MM.1S (cell line): ENCODE data around the gene RAB6B.

Source experiments
- DNase-seq: peaks from one replicate; pipeline ENCODE4 v3.0.0-alpha.2; 2015
- H2AFZ ChIP-seq: fragments of 300-600 bp; sonication (generic); 2 replicates; pipeline ENCODE4 v1.6.0; 2016; ENCODE audit warnings: antibody characterized with exemption, low read length
- H3F3A ChIP-seq: fragments of 300-600 bp; sonication (generic); 2 replicates; pipeline ENCODE4 v1.6.1; 2016; ENCODE audit warnings: mild to moderate bottlenecking, antibody characterized with exemption, low read length, moderate library complexity, mixed read lengths; ENCODE audit not compliant: insufficient read depth
- H3K27ac ChIP-seq: fragments of 300-600 bp; sonication (generic); 2 replicates; pipeline ENCODE4 v1.5.1; 2016; ENCODE audit warnings: mild to moderate bottlenecking, low read length
- H3K27me3 ChIP-seq: fragments of 300-600 bp; sonication (generic); replicated peaks from 2 replicates; pipeline ENCODE4 v1.6.0; 2016; ENCODE audit warnings: low read length; ENCODE audit not compliant: insufficient read depth
- H3K36me3 ChIP-seq: fragments of 300-600 bp; sonication (generic); replicated peaks from 2 replicates; pipeline ENCODE4 v1.6.1; 2016; ENCODE audit warnings: mild to moderate bottlenecking, low read length, mixed read lengths; ENCODE audit not compliant: insufficient read depth
- H3K4me1 ChIP-seq: fragments of 300-600 bp; sonication (generic); 2 replicates; pipeline ENCODE4 v1.6.1; 2016; ENCODE audit warnings: low read length, mixed read lengths
- H3K4me2 ChIP-seq: fragments of 300-600 bp; sonication (generic); 2 replicates; pipeline ENCODE4 v1.6.0; 2016; ENCODE audit warnings: low read depth, low read length
- H3K4me3 ChIP-seq: fragments of 300-600 bp; sonication (generic); 2 replicates; pipeline ENCODE4 v1.5.1; 2016; ENCODE audit warnings: low read length, mixed read lengths
- H3K79me2 ChIP-seq: fragments of 300-600 bp; sonication (generic); 2 replicates; pipeline ENCODE4 v1.6.1; 2016; ENCODE audit warnings: mixed run types, low read length, mixed read lengths
- H3K9ac ChIP-seq: fragments of 300-600 bp; sonication (generic); 2 replicates; pipeline ENCODE4 v1.6.1; 2016; ENCODE audit warnings: low read length, mixed read lengths
- H3K9me2 ChIP-seq: fragments of 300-600 bp; sonication (generic); replicated peaks from 2 replicates; pipeline ENCODE4 v1.6.1; 2016; ENCODE audit warnings: mild to moderate bottlenecking, low read length, mixed read lengths; ENCODE audit not compliant: insufficient read depth
- H3K9me3 ChIP-seq: fragments of 300-600 bp; sonication (generic); replicated peaks from 2 replicates; pipeline ENCODE4 v1.6.1; 2016; ENCODE audit warnings: mild to moderate bottlenecking, low read length, mixed read lengths; ENCODE audit not compliant: insufficient read depth
- H4K20me1 ChIP-seq: fragments of 300-600 bp; sonication (generic); 2 replicates; pipeline ENCODE4 v1.6.1; 2016; ENCODE audit warnings: mild to moderate bottlenecking, low read length, moderate library complexity, mixed read lengths; ENCODE audit not compliant: insufficient read depth
- CTCF ChIP-seq: fragments of 300-600 bp; sonication (generic); IDR thresholded peaks from 2 replicates; pipeline ENCODE4 v1.5.1; 2016; ENCODE audit warnings: antibody characterized with exemption, low read length, mixed read lengths
- EZH2 ChIP-seq: fragments of 300-600 bp; sonication (generic); optimal IDR thresholded peaks from 2 replicates; pipeline ENCODE3; 2017; ENCODE audit warnings: low read depth, mild to moderate bottlenecking, antibody characterized with exemption, low read length, mixed read lengths
- EZH2phosphoT487 ChIP-seq: fragments of 300-600 bp; sonication (generic); IDR thresholded peaks from 2 replicates; pipeline ENCODE4 v1.6.1; 2018; ENCODE audit warnings: antibody characterized with exemption, low read length

The RAB6B gene

GRCh38 chr3:133833880-133834620, 61.6 kb downstream of the RAB6B start:
- Histone ChIP-seq H3K27ac (no peak overlapping the region), H3K4me3 (no peak overlapping the region), H3K27me3 (no peaks in the 10 kb centered on the region), H3K9me2 (no peaks in the 10 kb centered on the region), H3K4me2 (no peak overlapping the region), H3F3A (no peaks in the 10 kb centered on the region), H3K4me1 (no peaks in the 10 kb centered on the region), H3K9ac (no peak overlapping the region), H4K20me1 (no peaks in the 10 kb centered on the region), H3K79me2 (no peaks in the 10 kb centered on the region), H2AFZ (no peak overlapping the region), H3K36me3 (no peaks in the 10 kb centered on the region), H3K9me3 (no peaks in the 10 kb centered on the region)
- DNase-seq, result no peak
- TF ChIP-seq EZH2phosphoT487, result no peak
- TF ChIP-seq CTCF, result no peak
- no peak for TF ChIP-seq EZH2

DNA sequence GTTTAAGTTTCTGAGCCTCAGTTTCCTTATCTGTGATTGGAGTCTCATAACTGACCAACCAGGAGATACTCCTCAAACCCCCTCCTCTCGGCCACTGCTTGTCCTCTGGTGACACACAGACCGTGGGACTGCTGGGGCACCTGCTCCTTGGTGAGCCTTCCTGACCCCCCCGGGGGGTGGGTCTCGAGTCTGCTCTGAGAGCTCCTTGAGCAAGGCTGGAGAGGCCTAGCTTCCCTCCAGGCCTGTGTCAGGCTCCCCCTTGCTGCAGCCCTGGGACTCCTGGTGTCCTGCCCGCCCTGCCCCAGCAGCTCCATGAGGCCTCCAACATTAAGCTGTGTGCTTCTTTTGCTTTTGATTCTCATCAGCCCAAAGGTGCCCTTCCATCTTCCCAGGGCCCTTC, 62.4 kb downstream of the RAB6B start:
- Histone ChIP-seq H2AFZ (no peak overlapping the region), H3K36me3 (no peaks in the 10 kb centered on the region), H3K27me3 (no peaks in the 10 kb centered on the region), H3K27ac (no peak overlapping the region), H3F3A (no peaks in the 10 kb centered on the region), H3K9me2 (no peaks in the 10 kb centered on the region), H3K79me2 (no peaks in the 10 kb centered on the region), H3K9ac (no peak overlapping the region), H3K4me1 (no peaks in the 10 kb centered on the region), H3K9me3 (no peaks in the 10 kb centered on the region), H3K4me2 (no peak overlapping the region), H4K20me1 (no peaks in the 10 kb centered on the region), H3K4me3 (no peak overlapping the region)
- DNase-seq, result no peak
- TF ChIP-seq EZH2phosphoT487 (no peak), EZH2 (no peak), CTCF (no peak)

- no peaks in the 10 kb centered on the region for H3K9me2 ChIP-seq
- H3F3A ChIP-seq, result no peaks in the 10 kb centered on the region
- H4K20me1 ChIP-seq, result no peaks in the 10 kb centered on the region
- H3K9ac ChIP-seq, result no peak overlapping the region
- no peak overlapping the region for H3K4me3 ChIP-seq
- no peak overlapping the region for H3K4me2 ChIP-seq
- no peak for TF ChIP-seq CTCF
- TF ChIP-seq EZH2, result no peak
- TF ChIP-seq EZH2phosphoT487, result no peak
- DNase-seq, result no peak
- no peaks in the 10 kb centered on the region for H3K36me3 ChIP-seq
- no peaks in the 10 kb centered on the region for H3K27me3 ChIP-seq
- no peak overlapping the region for H2AFZ ChIP-seq
- H3K4me1 ChIP-seq, result no peaks in the 10 kb centered on the region
- no peak overlapping the region for H3K27ac ChIP-seq
- H3K9me3 ChIP-seq, result no peaks in the 10 kb centered on the region
- no peaks in the 10 kb centered on the region for H3K79me2 ChIP-seq
These were observed 62.9 kb downstream of the RAB6B start for GRCh38 chr3:133832802-133833144.
